ENCODE results near the gene KIAA0753.
"Not testable (repeated sequence)": the region's sequence is repeated elsewhere in the genome, so short reads cannot be mapped to it uniquely, and the experiment has no call there.

The KIAA0753 gene

DNA sequence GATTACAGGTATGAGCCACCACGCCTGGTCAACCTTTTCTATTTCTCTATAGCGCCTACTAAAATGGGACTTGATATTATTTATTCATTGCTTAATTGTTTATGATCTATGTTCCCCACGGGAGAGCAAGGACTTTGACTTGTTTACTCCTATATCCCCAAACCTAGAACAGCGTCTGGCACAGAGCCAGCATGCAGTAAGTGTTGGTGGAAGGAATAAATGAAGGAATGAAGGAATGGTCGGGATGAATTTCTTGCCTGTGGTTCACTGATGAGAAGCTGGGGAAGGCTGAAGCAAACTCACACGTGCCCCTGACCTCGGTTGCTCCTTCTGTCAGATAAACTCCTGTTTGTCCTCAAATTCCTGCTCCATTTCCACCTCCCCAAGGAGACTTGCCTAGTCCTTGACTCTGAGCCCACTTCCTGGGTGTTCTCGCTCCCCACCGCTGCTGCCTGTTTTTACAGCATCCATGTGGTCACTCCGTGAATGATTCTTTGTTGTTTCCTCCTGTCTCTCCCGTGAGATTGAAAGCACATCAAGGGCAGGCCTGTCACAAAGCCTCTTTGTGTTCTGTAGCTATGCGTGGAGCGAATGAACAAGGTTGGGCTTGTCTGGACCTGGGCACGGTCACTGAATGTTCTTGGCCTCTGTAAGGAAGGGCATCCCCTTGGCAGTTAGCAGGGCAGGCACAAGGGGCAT, 28.4 kb upstream of the KIAA0753 start:
- ATAC-seq (no peak), DNase-seq (no peak)

DNA sequence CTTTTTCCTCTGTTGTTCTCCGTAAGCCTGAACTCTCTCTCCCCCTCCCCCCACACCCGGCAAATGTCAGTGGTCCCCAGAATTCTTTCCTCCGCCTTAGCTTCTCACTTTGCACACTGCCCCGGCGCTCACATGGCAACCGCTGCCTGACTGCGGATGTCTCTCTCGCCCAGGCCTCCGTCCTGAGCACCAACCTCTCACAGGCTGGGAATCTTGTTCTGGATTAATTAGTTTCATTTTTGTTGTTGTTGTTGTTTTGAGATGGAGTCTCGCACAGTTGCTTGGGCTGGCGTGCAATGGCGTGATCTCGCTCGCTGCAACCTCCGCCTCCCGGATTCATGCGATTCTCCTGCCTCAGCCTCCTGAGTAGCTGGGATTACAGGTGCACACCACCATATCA, 27.7 kb upstream of the KIAA0753 start:
- ATAC-seq (no peak), DNase-seq (no peak)

DNA sequence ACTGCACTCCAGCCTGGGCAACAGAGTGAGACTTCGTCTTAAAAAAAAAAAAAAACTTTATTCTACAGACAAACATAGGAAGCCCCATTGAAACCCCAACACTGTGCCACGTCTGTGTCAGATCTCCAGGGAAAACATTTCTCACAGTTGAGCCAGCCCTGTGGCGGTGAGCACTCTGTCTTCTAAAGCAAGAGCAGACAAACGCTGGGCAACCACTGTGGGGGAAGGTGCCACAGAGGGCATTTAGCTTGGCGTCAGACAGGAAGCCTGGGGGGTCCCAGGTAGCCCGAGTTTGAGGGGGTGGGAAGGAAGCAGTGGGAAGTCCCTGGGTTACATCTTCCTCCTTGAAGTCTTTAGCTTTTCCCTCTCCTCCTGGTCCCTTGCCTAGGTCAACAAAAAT, 27.0 kb upstream of the KIAA0753 start:
- DNase-seq = no peak
- peak; percentile 55 for ATAC-seq

DNA sequence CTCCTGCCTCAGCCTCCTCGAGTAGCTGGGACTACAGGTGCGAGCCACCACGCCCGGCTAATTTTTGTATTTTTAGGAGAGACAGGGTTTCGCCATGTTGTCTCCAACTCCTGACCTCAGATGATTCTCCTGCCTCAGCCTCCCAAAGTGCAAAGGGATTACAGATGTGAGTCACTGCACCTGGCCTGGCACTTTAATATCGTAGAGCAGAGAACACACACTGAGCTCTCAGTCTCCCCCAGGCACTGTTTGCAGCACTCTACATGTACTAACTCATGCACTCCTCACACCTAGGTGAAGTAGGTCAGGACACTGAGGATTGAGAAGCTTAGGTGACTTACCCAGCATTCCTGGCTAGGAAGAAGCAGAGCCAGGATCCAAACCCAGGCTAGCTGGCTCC, 26.0 kb upstream of the KIAA0753 start:
- DNase-seq (no peak), ATAC-seq (no peak)

DNA sequence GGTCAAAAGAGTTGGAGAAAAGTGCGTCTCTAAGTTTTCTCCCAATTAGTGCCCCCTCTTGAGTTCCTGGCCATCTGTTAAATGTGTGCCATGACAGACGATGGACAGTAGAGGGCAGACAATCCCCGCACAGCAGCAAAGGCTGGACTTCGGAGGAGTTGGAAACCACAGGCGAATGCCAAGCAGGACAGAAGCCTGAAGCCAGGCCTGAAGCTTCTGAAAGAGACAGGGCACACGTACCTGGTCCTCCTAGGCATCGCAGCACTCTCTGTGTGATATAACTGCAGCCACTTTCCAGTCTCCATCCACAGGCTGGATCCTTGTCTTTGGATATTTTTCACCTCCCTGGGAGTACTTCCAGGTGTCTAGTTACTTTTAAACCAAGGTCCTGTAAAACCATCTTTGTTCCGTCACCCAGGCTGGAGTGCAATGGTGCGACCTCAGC, 25.6 kb upstream of the KIAA0753 start:
- DNase-seq = peak; percentile 51

DNA sequence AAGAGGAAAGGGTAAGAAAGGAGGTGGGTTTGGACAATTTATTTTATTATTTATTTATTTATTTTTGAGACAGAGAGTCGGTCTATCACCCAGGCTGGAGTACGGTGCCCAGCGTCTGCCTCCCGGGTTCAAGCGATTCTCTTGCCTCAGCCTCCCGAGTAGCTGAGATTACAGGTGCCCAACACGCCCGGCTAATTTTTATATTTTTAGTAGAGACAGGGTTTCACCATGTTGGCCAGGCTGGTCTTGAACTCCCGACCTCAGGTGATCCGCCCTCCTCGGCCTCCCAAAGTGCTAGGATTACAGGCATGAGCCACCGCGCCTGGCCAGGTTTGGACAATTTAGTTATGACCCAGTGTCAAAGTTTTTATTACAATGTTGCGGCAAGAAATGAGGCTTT, 22.7 kb upstream of the KIAA0753 start:
- ATAC-seq, DNase-seq: not testable (repeated sequence)

More for the DNA sequence above, 25.6 kb upstream of the KIAA0753 start:
- ATAC-seq = peak; percentile 73

DNA sequence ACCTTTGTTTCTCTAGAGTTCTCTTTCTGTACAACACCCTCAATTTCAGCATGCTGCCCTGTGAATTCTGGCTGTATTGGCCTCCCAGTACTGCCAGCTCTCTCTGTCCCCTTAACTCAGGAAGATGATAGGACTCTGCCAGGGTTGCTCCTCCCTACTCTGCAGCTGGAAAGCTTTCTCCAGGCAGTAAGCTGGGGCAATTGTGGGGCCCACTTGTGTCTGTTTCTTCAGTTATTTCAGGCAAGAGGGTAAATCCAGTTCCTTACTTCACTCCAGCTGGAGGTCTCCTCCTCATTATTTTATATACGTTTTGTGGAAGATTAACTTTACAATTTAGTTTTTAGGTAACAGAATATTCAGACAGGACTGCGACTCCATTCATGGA, 20.9 kb upstream of the KIAA0753 start:
- no peak for ATAC-seq
- no peak for DNase-seq

DNA sequence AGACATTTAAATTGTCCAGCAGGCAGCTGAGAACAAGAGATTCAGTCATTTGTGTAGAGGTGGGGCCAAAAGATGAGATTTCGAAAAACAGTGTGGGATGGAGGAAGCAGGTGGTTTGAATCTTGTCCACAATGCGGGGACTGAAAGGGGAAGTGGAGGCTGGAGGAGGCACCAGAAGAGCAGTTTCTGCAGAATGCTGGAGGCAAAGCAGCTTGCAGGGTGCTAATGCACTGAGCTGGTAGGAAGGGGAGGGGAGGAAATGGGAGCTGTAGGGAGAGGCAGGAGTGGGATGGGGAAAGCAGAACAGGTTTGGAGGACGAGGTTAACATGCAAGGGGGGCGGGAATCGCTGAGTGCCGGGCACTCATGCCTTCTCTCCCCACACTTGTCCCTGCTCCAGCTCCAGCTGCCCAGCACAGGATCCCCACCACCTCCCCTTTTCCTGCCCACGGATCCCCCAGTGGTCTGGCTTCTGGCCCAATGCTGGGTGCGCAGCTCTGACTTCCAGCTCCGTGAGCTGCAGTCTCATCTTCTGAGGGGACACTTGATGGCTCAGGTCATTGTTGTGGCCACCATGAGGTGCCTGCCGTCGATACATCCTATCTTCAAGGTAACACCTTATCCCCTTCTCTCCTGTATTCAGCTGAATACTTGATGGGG, 20.4 kb upstream of the KIAA0753 start:
- ATAC-seq (peak; percentile 41), DNase-seq (no peak)

DNA sequence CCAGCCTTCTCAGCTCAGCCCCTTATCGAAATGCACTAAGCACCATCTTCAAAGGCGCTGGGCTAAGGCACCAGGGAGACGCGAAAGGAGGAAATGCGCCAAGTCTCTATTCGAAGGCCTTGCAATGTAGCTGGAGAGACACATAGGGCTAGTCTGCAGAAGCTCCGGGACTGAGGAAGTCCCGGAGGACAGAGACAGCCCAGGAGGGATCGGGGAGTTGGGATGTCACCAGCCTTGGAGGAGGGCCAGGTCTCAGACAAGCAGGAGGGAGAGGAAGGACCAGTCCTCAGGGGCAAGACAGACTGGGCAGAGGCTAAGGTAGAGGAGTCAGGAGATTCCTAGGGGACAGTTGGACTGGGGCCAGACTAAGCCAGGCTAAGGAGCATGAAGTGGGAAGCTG, 19.6 kb upstream of the KIAA0753 start:
- no peak for DNase-seq
- ATAC-seq = no peak

DNA sequence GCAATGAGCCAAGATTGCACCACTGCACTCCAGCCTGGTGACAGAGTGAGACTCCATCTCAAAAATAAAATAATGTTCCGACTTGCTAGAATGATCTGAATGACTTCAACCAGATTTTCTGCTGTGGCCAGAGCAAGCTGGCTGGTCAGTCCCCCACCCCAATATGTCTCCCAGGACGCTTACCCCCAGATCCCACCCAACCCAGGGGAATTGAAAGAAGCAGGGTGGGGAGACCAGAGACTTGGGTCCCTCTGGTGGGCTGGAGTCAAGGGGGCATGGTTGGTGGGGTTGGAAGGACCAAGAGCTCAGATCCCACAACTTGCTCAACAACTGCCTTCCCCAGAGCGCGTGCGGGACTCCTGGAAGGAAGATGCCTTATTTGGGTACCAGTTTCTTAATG, 17.9 kb upstream of the KIAA0753 start:
- not testable (repeated sequence) for DNase-seq, ATAC-seq

DNA sequence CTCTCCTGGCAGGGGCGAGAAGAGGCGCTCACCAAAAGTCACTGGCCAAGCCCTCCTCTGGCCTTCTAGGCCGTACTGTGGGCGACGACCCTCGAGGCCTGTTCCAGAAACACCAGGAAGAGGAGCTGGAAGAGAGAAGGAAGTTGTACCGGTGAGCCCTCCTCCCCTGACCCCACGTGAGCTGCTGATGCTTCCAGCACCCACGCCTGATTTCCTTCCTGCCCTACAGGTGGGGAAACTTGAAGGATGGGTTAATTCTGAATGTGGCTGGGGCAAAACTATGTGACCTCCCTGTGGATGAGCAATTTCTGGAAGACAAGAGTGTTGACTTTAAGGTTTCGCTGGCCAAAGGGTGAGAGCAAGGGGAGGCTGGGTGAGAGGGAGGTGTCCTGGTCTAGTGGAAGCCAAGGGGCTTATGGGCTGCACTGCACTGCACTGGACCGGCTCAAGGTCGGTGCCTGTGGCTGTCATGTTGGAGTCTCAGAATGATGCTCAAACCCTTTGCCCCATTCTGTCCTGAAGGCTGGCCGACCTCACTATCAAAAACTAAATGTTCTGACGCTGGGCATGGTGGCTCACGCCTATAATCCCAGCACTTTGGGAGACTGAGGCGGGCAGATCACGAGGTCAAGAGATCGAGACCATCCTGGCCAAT, 17.2 kb upstream of the KIAA0753 start:
- ATAC-seq (no peak), DNase-seq (no peak)

DNA sequence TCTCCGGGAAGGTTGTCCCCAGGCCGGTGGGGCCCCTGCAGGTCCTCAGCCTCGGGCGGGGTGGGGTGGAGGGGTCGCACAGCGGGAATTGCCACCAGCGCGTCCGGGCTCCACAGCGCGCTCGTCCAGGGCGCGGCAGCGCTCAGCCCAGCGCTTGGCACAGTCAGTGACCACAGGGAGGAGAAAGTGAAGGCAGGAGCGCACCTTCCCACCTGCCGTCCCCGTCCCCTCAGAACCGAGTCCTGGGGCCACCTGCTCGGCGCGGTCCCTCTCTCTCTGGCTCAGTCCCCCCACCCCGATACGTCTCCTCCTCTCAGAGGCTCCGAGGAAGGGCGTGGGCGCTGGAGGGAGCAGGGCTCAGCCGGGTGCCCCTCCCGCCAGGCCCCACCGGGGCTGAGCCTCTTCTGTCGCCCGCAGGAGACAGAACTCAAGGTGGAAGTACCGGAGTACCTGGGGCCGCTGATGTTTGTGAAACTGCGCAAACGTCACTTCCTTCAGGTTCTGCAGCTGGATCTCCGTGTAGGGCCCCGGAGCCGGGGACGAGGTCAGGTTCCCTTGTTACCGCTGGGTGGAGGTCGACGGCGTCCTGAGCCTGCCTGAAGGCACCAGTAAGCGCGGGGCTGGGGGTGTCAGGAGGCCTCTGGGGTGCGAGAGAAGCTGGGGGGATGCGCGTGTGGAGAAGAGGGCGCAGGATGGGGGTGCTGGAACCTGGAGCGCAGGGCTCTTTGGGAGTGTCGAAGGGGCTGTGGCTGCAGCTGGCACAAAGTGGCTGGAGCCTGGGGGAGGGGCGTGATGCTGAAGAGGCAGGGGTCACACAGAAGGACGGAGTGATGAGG, 16.5 kb upstream of the KIAA0753 start:
- ATAC-seq (peak; percentile 68), DNase-seq (peak; percentile 55)

DNA sequence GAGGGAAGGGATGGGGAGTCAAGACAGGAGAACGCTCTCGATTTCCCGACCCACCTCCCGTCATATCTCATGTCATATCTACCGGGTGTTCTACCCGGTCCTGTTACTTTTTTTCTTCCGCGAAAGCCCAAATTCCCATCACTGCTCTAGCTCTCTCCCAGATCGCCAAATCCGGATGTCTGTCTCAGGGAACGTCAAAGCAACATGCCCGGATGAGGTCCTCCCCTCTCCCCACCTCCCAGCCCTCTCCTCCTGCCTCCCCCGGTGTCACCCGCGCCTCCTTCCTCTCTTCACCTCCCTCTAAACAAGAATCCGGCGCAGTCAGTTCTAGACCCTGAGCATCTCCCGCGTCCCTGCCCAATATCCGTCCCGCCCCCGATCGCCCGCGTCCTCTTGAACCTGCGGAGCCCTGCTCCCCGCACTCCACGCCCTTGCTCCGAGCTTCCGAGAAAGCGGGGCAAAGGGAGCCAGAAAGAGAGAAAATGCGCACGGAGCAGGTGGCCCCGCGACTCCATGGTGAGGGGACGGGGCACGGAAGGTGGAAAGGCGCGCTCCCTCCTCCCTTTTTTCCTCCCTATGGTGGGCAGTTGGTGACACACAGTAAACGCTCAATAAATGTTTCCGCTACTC, 15.3 kb upstream of the KIAA0753 start:
- DNase-seq, ATAC-seq: not testable (repeated sequence)

DNA sequence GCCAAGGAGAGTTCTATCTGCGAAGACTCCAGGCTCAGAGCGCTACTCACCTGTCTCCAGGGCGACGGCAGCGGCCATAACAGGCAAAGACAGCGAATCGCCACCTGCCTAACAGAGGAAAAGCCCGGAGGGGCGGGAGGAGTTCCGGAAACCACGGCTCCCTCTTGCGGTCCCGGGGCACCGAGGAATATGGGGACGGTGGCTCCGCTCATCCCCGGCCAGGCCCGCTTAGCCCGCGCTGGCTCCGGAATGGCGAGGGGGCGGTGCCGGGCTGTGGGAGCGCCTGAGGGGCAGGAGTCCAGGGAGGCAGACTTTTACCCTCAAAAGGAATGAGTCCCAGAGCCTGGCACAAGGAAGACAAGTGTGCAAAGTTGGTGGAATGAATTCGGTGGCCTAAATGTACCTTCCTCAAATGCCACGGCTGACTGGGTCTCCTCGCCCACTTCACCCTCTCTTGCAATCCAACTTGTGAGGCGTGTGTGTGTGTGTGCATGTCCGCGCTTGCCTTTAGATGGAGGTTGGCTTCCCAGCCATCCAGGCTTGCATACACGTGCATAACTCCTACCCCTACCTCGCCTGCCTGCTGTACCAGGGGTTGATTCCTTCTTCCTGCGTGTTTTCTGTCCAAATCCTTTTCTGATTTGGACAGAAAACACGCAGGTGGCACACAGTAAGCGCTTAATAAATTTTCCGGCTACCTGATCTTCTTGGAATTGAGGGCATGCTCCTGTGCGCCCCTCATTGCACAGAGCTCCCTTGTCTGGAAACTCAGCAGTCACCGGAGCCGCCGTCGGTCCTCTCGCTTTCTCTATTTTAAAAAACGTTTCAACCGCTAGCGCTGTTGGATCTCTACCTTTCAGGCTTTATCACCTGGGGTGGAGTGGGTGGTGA, 14.6 kb upstream of the KIAA0753 start:
- no peak for ATAC-seq
- no peak for DNase-seq

DNA sequence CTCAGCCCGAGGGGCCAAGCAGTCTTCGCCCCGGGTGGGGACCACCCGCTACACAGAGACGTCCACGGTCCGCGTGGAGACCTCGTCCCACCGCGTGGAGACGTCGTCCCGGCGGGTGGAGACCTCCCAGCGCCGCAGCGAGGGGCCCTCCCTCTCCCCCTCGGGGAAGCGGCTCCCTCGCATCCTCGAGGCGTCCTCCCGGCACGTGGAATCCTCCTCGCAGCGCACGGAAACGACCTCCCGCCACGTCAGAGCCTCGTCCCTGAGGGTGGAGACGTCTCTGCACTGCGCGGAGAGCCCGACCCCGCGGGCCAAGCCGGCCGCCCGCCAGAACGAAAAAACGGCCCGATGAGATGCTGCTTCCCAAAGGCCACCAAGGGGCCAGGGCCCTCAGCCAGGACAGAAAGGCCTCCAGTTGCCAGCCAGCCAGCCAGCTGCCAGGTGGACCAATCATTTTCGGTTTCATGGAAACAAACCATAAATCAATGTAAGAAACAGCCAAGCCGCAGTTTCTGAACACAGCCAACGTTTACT, 11.5 kb upstream of the KIAA0753 start:
- DNase-seq (peak; percentile 53), ATAC-seq (peak; percentile 9)

DNA sequence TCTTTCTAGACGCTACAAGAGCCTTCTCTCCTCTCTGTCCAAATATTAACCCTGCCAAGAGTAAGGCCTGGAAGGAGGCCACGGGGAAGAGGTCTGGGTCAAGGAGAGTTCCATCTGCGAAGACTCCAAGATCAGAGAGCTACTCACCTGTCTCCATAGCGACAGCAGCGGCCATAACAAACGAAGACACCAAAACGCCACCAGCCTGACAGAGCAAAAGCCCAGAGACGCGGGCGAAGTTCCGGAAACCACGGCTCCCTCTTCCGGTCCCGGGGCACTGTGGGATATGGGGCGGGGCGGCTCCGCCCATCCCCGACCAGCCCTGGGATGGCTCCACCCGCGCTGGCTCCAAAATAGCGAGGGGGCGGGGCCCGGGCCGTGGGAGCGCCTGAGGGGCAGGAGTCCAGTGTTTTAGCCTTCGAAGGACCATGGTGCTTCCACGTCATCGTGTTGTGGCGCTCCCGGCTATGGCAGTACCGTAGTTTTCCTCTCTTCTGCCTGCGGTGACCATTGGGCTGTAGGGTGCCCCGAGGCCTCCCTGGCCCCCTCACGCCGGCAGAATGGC, 10.9 kb upstream of the KIAA0753 start, which contains the start of the genes C17orf100 and MED31:
C17orf100 (plus strand) TSS at position 409 of the 565 bp plus-strand sequence; CDS start at position 561, 152 bp downstream.
MED31 (minus strand) TSS at position 252 of the 565 bp plus-strand sequence; CDS start at position 175, 77 bp downstream.
- peak; percentile 96 for DNase-seq
- peak; percentile 99 for ATAC-seq

DNA sequence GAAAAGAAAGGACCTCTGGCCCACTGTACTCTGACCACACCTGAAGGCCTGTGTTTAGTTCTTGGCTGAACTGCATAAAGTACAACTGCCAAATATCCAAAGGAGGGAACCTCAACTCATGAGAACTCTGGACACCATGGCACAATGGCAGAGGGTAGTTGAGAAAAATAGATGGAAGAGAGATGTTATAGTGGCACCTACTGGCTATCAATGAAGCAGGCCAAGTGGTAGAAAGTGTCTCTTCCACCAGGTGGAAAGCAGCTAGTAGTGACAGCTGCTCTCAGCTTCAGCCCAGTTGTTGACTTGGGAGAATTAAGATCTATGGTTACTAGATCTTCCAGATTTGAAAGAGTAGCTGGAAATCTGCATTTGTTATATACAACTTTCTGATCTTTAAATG, 7.7 kb upstream of the KIAA0753 start:
- DNase-seq (no peak), ATAC-seq (no peak)

DNA sequence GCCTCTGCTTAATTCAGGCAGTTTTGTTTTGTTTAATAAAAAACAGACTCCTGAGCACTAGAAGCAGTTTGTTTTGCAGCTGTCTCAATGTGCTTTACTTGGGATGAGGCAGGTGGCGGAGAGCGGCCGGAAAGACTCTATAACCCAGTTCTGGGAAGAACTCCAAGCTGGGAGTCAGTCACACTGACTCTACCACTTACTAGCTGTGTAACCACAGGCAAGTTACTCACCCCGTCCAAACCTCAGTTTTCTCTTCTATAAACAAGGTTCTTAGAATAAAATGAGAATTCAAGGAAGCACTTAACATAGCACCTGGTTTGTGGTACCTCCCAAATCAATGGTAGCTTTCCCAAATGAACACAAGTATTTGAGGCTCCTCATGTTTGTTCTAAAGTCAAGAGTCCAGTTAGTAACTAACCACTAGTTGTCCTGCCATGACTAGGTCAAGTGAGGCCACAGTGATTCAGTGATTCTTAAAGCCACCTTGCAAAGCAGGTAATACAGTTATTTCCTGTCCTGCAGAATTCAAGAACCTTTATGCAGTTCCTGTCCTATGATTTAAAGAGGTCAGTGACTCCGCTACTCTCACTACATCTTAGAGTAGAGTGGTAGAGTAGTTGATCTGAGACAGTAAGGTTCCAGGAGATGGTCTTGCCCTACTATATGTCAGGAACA, 3.1 kb upstream of the KIAA0753 start:
- no peak for DNase-seq
- ATAC-seq = no peak

DNA sequence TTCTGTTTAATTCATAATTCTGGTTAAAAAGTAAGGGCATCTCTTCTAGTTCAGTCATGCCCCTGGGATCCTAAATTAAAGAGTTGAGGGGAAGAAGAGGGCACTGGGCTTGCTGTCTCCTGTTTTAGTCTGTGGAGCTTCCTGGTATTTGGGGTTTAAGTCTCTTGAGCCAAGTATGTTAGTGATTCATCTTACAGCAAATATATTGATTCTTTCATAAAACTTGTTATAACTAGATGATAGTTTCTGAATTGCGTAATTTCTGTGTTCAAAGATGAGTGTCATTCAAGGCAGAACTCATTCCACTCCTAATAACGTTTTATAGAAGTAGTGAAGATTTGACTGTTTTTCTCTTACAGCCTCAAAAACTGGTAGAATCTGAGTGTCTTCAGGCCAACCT, 2.1 kb upstream of the KIAA0753 start:
- DNase-seq (no peak), ATAC-seq (no peak)
